Measurements from ENCODE around the gene THEM4.

DNA sequence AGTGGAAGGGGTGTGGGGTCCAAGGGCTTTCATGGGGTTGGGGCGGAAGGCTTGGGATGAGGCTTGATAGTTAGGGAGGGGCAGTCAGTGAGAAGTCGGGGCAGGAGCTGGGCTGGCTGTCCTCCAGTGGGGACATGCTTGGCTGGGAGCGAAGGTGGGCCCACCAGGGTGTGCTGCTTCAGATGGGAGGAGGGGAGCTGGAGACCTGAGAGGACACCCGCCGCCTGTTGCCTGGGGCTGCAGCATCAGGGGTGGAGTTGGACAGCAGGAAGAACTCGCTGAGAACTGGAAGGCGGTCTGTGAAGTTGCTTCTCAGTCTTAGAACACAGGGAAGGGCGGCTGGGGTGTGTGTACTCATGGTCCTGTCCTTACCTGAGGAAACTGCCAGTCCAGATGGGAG lies 57.4 kb downstream of the THEM4 start:
- TF ChIP-seq, protein P1, sequence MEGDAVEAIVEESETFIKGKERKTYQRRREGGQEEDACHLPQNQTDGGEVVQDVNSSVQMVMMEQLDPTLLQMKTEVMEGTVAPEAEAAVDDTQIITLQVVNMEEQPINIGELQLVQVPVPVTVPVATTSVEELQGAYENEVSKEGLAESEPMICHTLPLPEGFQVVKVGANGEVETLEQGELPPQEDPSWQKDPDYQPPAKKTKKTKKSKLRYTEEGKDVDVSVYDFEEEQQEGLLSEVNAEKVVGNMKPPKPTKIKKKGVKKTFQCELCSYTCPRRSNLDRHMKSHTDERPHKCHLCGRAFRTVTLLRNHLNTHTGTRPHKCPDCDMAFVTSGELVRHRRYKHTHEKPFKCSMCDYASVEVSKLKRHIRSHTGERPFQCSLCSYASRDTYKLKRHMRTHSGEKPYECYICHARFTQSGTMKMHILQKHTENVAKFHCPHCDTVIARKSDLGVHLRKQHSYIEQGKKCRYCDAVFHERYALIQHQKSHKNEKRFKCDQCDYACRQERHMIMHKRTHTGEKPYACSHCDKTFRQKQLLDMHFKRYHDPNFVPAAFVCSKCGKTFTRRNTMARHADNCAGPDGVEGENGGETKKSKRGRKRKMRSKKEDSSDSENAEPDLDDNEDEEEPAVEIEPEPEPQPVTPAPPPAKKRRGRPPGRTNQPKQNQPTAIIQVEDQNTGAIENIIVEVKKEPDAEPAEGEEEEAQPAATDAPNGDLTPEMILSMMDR (IDR thresholded peaks at IDR 0.05) = no peak
- no peak for TF ChIP-seq EZH2 (IDR thresholded peaks at IDR 0.05; ENCODE audit: borderline replicate concordance, insufficient read depth, low read depth, low read length, poor library complexity, severe bottlenecking)

Data from B cell (primary cell).